HG03460 (cell line): ENCODE results near the gene CCDC3.

Experiments used
- ATAC-seq: cut with Tn5 transposase; IDR thresholded peaks from one replicate; pipeline ENCODE4 v1.9.1; 2021; ENCODE audit not compliant: unreplicated experiment

Gene CCDC3

DNA sequence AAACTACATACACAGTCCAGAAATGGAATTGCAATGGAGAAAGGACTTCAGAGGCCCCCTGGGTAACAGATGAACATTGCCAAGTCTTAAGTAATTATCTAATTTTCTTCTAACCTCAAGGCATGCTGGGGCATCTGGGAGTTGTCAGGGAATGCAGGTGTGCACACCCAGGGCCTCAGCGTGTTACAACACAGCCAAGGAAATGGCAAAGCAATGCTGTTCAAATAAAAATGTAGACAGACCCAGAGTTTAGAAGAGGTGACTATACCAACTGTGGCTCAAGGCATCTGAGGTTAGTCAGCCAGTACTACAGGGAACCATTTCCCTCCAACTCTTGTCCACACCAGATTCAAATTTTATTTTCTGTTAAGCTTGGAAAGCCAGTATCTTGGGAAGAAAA, 73.6 kb downstream of the CCDC3 start:
- no peak for ATAC-seq

DNA sequence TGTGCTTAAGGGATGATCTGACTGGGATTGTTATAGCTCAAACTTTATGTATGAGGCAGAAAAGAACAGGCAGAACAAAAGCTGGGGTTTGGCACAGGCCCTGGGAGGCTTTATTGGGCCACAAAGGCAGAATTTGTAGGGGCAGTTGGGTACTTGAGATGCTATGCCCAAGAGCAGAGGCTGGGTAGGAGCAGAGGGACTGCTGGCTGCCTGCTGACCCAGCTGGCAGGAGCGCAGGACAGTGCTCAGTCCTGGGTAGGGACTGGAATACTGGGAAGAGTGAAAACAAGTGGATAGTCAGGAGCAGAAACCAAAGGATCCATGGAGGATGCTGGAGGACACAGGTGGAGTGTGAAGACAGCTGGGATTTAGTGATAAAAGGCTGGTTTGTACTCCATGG, 75.7 kb downstream of the CCDC3 start:
- no peak for ATAC-seq

DNA sequence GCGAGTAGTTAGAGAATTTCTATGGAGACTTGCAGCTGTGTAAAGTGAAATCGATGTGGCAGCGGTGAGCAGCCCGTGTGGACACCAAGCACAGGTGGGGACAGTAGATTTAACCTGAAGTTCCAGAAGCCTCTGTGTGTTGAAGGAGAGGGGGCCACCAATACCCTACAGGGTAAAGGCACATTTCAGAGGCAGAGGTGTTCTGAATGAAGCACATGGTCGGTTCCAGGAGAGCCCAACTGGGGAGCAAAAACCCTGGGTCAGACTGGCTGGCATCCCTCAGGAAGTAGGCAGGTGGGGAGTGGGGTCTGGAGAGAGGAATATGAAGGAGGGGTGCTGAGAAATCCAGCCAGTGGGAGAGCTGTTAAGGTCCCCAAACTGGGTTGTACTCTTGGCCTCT, 76.6 kb downstream of the CCDC3 start:
- no peak for ATAC-seq

DNA sequence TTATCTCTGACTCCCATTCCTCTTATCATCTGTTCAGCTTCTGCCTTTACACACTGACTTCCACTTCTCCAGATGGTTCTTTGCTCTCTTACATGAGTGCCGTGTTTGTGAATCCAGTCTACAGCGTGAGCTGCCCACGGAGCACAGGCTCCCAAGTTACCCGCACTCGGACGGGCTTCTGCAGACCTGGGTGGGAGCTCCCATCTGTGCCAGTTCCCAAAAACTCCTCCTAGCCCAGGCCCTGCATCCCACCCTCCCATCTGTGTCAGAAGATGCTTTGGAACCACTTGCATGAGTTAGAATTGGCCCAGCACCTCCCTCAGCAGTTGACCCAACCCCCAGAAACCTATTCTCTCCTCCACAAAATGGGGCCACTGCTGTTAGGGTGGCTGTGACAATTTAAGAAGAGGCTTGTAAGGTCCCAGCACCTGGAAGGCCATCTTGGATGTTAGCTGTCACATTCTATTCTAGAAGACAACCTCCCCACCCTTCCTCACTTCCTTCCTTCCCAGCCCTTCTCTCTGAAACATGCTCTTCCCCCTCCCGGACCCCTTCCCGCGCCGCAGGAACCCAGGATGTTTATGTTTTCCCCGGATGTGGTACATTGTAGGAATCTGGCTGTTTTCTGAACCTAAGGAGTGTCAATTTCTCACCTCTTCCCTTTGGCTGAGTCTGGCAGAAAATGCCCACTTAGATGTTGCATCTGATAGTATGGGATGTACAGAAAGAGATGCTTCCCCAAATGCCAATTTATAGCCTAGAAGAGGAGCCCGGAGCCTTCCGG, 79.2 kb downstream of the CCDC3 start:
- ATAC-seq: no peak

DNA sequence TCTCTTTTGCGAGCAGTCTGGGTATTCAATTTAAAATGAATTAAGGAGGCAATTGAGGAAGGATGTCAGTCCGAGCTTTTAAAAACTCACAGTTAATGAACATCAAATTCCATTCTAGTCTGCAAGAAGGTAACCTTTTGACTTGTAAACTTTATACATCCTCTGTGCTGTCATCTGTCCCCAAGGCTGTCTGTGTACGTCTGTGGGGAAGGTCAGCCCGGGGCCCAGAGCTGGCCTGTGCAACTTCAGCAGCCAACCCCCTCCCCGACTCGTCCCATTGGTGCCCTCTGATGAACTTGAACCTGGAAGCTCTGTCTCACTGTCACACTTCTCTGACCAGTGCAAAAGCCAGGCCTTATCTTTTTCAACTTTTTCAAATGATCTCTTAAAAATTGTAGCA, 80.3 kb downstream of the CCDC3 start:
- no peak for ATAC-seq

DNA sequence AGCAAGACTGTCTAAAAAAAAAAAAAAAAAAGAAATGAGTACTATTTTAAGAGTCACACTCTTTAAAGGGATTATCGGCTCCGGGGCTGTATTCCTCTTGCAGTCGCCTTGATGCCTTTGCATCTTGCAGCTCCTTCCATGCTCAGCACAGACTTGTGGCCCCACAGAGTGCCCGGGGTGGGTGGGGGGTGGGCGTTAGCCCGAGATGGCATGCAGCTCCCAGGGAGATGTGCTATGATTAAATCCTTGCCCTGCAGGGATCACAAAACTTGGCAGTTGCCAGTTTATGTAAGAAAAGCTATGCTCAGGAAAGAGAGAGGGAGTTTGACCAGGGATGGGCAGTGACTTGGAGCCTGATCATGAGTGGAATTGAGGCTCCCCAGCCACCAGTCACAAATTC, 81.9 kb downstream of the CCDC3 start:
- no peak for ATAC-seq

DNA sequence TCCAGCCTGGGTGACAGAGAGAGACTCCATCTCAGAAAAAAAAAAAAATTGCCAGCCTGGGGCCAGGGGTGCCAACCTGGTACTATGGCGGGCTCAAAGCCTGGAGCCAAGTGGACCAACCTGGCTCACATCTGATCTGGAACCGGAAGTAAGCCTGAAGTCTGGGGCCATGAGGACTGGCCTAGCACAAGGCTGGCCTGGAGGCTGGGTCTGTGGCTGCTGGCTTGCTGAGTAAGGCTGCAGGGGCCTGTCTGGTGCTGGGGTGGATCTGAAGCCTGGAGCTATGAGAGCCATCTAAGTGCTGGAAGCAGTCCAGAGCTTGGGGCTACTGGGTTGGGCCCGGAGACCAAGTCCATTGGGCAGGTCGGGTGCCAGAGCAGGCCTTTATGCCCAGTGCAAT, 84.9 kb downstream of the CCDC3 start:
- ATAC-seq: no peak

DNA sequence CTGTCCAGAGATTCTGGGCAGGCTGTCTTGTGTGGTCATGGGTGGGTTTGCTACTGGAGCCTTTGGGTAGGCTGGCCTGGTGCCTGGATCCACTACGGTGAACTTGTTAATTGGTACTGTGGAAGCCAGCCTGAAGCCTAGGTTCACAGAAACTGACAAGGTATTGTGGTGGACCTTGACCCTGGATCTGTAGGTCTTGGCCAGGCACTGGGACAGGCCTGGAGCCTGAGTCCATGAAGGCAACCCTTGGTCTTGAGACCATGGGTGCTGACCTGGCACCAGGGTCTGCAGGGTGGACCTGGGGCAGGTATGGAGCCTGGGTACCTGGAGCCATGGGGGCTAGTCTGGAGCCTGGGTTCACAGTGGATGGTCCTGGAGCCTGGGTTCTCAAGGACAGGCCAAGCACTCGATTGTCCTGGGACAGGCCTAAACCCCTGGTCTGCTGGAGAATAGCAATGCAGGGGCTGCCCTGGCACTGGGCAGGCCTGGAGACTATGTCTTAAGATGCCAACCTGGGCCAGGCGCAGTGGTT, 85.8 kb downstream of the CCDC3 start:
- no peak for ATAC-seq

DNA sequence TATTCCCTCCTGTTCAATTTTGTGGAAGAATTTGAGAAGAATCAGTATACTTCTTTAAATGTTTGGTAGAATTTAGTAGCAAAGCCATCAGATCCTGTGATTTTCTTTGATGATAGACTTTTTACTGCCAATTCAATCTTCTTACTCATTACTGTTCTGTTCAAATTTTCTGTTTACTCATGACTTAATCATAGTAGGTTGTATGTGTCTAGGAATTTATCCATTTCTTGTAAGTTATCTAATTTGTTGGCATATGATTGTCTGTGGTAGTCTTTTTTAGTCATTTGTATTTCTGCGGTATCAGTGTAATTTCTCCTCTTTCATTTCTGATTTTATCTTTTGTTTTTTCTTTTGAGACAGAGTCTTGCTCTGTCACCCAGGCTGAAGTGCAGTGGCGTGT, 87.4 kb downstream of the CCDC3 start:
- ATAC-seq: no peak

DNA sequence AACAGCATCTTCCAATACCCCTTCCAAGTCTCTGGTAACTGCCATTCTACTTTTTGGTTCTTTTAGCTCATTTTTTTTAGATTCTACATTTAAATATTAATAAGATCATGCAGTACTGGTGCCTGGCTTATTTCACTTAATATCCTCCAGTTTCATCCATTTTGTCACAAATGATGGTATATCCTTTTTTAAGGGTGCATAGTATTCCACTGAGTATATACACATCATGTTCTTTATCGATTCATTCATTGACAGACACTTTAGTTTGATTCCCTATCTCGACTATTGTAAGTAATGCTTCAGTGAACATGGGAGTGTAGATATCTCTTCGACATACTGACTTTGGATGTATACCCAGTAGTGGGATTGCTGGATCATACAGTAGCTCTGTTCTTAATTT, 89.7 kb downstream of the CCDC3 start:
- no peak for ATAC-seq

DNA sequence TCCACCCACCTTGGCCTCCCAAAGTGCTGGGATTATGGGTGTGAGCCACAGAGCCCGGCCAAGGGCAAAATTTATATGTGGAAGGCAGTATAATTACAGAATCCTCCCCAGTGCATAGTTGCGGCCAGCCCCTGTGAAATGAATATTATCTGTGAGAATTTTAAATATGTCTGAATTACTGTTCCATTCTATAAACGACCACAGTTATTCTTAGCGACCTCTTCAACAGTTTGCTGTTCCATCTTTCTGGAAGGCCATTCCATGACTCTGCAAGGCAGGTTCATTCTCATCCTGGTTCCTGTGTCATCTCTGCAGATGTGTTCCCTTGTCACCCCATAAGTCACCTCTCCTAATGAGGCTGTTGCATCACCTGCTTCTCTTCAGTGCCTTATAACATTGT, 90.7 kb downstream of the CCDC3 start:
- ATAC-seq: no peak

DNA sequence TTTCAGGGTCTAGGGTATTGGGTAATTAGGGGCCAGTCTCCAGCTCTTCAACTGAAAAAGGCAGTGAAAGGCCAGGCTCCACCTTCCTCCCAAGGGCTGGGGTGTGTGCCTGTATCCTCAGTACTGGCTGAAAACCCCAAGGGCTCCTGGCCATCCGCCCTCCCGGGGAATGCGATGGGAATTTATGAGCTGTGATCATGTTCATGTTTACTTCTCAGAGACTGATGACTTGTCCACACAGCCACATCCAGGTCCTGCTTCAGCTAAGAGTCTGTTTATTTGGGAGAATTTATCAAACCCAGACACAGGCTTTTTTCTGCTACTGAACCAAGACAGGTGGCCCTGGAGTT, 91.7 kb downstream of the CCDC3 start:
- no peak for ATAC-seq

DNA sequence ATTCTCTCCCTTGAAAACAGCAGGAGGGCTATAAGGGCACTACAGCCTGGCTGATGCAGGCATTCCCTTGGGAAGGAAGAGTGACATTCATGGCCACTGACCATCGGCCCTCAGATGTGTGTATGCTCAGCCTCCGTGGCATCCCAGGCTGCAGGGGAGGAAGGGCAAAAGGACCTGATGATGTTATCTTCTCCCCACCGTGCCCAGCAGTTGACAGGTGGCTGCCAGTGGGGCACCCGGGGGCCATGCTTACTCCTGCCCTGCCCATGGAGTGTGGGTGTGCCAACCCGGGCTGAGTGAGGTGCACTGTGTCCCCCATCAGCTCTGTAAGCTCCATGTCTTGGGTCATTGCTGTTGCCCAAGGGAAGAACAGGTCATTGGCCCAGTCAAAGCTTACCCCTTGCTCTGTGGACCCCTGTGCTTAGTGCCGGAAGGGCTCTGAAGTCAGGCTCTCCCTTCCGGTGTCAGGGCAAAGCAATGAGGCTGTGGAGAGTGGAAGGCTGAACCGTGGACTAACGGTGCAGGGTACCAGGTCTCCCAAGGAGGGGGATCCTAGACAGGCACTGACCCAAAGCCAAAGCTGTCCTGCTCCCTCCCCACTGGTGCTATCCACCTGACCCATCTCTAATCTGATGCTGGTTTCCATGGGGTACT, 92.2 kb downstream of the CCDC3 start:
- no peak for ATAC-seq

DNA sequence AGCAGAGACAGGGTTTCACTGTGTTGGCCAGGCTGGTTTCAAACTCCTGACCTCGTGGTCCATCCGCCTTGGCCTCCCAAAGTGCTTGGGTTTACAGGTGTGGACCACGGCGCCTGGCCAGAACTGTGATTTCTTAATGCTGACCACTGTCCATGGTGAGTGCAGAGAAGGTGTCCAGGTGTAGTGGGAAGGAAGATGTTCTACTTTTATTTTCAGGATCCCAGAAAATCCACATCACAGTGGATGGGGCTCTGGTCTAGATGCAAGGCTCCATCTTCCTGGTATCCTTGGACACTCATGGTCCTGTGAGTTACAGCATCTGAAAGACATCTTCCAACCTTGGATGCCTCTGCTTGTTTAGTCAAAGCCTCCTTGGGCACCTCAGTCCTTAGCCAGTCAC, 92.7 kb downstream of the CCDC3 start:
- no peak for ATAC-seq

DNA sequence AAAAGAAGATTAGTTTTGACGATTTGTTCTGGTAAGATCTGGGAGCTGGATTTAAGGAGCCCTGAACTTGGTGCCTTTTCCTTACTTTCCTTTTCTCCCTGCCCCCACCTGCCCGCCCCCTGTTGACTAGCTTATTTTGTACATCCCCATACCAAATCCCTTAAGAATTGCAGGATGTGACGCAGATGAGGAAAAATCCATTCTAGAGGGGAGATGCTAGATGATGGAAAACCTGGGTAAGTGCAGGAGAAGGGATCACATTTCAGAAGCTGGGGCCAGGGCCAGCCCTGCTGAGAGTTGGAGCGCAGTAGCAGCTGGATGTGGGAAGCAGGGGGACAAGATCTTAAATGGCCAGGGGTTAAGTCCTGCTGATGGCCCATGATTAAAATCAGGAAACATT, 93.9 kb downstream of the CCDC3 start:
- ATAC-seq: no peak

DNA sequence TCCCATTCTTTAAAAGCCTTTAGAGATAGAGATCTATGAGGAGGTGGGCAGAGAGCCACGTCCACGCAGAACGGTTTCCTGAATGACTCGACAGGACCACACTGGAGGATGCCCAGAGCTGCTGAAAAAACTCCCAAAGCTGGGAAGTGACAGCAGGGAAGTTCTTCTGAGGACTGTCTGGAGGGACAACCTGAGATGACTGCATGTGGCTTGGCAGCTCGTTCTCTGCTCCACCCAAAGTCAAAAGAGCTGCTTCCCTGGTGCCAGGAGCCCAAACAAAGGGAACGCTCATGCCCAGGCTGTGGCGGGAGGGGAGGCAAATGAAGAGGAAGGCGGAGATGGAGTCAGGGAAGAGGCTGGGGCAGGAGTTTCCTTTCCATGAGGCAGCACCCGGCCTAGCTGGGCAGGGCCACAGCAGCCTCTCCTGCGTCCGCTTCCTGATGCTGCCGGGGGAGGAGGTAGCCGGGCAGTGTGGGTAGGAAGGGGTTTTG, 95.4 kb downstream of the CCDC3 start:
- ATAC-seq: no peak

DNA sequence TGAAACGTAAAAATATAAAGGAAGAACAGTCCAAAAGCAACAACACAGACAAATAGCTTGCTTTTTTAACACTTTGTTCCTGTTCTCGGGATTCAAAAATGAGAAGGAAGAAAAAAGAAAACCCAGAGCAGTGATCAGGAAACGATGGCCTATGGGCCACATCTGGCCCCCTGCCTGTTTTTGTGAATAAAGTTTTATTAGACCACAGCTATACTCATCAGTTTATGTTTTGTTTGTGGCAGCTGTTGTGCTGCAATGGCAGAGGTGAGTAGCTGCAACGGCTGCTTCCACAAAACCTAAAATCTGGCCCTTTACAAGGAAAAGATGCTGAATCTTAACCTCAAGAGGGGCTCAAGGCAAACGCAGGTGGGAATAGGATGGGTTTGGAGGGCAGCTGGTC, 96.4 kb downstream of the CCDC3 start:
- no peak for ATAC-seq

DNA sequence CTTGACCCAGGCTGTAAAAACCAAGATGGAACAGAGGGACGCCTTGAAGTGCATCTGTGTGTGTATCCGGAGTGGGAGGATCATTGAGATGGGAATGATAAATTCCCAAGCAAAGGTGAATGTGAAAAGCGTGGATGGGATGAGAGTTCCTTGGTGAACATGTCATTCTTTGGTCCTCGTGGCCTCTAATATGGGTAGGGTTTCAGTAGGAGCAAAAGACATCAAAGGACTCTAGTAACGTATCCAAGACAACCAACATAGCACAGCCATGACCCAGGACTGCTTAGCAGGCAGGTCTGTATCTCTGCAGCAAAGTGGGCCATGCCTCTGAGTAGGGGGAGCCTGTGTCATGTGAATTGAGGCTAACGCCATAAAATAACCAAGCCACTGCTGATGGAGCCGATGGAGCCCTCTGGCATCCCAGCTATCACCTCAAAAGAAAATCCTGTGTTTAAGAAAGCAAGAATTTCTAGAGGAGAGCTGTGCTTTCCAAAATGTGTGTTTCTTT, 98.6 kb downstream of the CCDC3 start:
- no peak for ATAC-seq

DNA sequence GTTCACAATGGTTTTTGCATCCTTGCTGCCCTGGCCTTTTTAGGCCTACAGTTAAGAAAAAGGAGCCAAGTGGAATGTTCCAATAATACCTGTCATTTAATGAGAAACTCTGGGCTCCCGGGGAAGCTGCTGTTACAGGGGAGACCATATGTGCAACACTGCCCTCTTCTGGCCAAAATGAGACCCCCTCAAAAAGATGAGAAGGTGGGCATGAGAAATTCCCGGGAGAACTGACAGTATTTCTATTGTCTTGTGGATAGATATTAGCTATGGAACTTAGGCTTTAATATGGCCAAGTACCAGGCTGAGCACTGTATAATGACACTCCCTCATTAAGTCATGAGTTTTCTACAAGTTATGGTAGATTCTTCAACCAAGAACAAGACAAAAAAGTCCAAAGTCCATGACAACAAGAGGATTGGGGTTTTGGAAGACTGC, 99.4 kb downstream of the CCDC3 start:
- no peak for ATAC-seq

DNA sequence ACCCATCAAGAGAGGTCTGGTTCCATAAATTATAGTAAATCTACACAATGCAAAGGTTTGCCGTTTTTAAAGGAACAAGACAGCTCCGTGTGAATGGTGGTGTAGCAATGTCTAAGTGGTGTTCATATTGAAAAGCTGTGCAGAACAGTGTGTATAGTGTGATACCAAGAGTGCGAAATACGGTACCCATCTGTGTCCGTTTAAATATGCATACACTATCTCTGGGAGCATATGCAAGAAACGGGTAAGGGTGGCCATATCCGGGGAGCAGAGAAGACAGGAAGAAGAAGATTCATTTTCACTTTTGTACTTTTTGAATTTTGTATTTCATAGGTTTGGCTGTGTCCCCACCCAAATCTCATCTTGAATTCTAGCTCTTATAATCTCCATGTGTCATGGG, 102.0 kb downstream of the CCDC3 start:
- no peak for ATAC-seq

DNA sequence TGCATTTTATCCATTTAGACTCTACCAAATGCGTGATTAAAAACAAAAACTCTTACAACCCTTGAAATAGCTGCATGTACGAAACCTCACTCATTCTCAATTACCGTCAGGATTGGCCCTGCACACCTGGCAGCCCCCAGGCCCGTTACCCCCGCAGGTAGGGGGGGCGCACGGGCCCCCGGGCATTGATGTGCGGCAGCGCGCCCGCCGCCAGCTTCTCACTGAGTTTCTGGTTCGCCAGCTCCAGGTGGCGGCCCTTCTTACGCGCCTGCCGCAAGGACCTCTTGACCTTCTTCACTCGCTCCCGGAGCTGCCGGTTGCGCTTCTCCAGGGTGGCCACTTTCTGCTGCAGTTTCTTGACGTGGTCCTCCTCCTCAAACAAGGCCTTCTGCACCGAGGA, 103.2 kb downstream of the CCDC3 start:
- ATAC-seq: no peak

DNA sequence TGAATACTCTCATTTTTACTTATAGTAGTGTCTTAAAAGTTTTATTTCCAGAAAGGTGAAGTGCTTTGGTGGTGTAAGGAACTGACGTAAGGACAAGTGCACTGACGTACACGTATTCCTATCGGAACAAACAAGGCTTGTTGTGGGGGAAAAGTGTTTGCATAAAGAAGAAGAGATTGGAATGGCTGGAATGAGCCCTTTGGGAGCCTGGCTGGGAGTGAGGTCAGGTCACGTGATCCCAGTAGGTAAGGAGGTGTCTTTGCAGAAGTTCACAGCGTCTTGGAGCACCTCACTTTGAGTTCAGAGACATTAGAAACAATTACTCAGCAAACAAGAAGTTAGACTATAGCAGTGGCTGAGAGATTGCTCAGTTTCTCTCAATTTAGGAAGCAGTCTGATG, 104.2 kb downstream of the CCDC3 start:
- no peak for ATAC-seq
